Measurements from ENCODE around the gene TTLL5.
A peak's percentile ranks its signal among the peaks of the same experiment; 100 is the strongest.

The TTLL5 gene

DNA sequence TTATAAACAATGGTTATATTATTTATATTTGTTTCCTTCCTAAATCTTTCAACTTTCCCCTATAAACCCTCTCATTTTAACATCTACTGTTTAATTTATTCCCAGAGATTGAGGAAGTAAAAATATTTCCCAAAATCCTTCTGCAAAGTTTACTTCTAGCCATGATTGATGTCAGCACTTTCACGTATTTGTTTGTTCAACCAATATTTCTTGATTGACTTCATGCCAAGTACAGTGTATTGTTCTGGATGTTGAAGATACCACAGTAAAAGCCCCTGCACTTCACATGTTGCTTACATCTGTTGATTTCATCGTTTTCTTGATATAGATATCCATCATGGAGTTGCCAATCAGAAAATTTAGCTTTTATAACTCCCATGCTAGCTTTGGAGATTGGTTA is 81.8 kb downstream of the TTLL5 start:
- DNase-seq = no peak

GRCh38 chr14:75747899-75748298 is 86.9 kb downstream of the TTLL5 start:
- DNase-seq = no peak

DNA sequence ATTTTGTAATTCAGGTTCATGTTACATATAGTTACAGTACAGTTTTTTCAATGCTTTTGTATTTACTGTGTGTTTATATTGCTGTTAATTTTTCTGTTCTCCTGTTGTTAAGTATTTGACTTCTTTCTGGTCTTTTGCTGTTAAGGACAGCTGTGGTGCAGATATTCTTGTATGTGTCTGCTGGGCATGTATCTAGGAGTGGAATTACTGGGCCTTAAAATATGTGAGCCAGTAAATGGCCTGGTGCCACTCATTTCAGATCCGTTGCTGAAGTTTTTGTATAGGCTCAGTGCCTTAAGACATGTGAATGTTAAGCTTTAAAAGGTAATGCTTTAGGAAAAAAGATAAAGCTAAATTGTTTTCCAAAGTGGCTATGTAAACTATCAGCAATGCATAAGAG is 87.3 kb downstream of the TTLL5 start:
- no peak for DNase-seq

DNA sequence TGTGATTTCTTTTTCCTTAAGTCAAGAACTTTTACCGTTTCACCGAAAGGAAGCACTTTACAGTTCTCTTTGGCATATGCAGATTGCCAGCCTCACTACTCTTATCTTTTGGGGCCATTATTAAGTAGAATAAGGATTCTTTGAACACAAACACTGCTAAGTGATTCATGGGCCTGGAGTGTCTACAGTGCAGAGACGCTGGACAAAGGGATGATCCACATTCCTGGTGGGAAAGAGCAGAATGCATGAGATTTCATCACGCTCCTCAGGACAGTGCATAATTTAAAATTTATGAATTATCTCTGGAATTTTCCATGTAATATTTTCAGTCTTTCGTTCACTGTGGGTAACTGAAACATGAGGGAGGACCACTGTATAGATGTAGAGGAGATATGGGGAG is 90.2 kb downstream of the TTLL5 start:
- DNase-seq = no peak

DNA sequence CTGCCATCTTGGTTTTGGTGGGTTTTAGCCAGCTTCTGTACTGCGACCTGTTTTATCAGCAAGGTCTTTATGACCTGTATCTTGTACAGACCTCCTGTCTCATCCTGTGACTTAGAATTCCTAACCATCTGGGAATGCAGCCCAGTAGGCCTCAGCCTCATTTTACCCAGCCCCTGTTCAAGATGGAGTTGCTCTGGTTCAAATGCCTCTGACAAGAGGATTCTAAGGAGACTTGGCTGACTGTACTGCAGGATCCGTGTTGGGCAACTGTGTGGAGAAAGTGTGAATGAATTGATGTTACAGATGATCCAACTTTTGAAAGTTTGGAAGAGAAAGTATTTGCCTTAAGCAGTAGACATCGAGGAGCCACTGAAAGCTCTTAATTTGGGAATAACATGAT is 91.0 kb downstream of the TTLL5 start:
- DNase-seq = no peak

DNA sequence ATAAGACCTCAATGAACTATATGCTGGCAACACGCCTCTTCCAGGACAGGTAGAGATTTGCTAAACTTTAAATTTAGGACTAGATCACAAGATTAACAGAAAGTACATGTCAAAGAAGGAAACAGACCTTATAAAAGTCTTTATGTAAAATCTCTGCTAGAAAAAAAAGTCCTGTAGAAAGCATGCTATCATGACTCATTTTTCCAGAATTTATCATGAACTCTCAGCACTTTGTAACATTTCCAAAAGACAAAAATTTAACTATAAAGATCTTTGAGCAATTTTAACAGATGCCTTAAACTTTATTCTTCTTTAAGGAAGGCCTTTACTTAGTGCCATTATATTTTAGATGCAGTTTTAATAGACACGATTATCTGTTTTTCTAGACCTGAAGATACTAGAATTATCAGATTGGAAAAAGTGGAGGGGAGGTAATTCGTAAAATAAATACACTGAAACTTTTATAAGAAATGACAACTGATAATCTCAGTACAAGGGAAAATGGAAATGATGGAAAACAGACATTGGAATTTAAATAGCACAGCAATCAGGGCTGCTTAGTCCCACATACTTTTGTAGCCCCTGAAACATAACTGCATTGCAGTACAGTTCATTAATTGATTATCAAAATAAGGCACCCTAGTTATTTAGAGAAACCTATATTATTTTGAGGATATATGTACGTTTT is 92.0 kb downstream of the TTLL5 start:
- DNase-seq = no peak

DNA sequence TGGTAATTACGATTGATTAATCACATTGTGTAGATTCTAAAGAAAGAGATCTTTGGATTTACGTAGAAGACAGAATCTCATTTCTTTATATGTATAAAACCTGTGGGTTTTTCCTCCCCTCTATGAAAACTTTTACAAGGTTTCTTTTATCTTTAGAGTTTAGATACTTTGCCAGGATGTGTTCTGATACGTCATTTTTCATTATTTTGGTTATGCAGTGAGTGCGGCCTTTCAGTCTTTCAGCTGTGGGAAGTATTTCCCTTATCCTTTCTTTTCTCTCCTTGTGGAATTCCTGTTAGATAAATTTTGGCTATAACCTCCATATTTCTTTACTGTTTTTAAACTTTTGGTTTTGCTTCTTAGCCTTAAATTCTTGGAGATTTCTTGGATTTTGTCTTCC is 92.7 kb downstream of the TTLL5 start:
- no peak for DNase-seq

DNA sequence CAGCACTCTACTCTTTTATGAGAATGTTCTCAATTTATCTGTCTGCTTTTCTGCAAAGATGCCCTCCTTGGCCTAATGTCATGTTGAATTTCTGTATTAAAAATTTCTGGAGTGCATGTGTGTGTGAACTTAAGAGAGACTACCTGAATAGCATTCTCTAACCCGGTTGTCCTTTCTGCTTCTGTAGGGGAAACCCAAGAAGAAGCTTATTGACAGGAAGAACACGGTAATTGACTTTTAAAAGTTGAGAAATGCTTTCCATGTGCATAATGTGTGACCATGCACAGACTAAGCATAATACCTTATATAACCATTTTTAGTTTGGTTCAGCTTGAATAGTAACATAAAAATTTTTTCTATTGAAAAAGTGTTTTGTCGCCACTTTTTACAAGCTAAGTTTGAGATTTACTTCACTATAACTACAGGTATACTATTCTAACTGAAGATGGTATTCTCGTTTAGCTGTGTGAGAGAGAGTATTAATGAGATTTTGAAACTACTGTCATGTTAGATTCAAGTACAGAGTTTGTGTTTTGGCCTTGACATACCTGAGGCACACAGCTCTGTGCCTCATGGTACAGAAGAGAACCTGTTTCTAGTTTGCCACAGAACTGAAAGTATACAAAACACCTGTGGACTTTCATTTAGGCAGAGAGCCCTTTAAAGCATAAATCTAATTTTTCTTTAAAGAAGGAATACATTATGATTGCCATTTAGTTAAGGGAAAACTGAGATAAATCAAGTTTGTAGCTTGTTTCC is 96.8 kb downstream of the TTLL5 start:
- no peak for DNase-seq

GRCh38 chr14:75764020-75764419 is 103.0 kb downstream of the TTLL5 start:
- DNase-seq = no peak

DNA sequence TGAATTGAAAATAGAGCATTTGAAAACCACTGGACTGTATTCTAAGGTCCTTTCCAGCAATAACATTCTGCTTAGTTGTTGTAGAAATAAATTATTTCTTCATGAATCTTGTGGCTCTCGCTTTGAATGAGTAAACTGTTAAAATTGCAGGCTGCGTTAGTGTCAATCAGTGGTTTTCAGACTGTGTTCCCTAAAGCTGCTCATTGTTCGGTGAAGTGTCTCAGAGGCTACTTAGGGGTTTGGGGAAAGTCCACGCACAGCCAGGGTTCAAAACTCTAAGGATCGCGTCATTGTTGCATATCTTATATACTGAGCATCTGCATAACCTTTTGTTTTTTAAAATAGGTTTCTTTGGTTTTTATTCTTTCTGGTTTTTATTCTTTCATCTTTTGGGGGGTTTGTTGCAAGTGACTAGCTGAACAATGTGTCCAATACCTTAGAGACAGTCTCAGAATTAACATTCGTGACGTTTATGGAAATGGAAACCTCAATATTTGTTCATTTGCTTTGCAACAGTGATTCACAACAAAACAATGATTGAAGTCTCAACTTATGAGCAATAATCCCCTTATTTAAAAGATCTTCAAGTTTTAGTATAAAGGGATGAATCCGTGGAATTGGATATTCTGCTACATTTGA is 108.1 kb downstream of the TTLL5 start:
- no peak for DNase-seq

DNA sequence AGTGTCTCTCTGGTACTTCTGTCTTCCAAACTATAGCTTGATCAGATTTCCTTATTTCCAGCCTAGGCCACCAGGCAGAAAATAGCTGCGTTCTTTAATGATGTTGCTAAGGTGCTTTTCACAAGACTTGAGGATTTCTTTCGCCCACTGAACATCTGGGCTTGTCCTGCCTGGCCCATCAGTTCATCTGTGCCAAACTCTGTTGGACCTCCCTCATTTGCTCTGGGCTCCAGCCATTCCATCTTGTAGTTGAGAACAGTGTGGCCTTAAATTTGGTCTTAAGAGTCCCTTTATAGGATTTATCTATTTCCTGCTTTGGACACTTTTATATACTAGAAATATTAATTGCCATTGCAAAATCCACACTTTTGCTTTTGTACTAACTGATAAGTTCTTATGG is 109.6 kb downstream of the TTLL5 start:
- no peak for DNase-seq

- peak in 1 of 2 experiments; percentile 52 for DNase-seq
These were observed 110.5 kb downstream of the TTLL5 start for GRCh38 chr14:75771595-75771994.

DNA sequence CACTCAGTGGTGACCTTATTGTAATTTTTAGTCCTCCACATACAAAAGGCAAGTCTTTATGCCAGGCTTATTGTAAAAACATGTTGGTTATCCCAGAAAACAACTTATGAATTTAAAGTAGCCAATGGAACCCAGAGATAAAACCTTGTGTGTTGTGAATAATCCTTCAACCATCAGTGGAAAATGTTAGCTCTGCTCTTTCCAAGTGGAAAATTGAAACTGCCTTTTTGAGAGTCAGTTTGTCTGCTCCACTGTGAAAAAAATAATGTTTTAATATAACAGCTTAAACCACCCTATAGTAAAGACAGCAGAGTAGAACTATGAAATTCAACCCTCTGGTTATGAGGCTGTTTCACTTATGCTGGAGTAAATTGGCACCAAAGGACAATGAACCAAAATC is 112.0 kb downstream of the TTLL5 start:
- DNase-seq = no peak

GRCh38 chr14:75781096-75781495 is 120.0 kb downstream of the TTLL5 start:
- DNase-seq = no peak

DNA sequence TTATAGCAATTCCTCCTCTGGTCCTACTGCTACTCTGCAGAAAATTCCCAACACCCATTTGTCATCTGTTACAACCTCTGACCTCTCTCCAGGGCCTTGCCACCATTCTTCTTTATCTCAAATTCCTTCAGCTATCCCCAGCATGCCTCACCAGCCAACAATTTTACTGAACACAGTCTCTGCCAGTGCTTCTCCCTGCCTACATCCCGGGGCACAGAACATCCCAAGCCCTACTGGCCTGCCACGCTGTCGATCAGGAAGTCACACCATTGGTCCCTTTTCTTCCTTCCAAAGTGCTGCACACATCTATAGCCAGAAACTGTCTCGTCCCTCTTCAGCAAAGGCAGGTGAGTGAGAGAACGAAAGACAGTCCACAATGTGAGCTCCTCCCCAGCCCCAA is 122.1 kb downstream of the TTLL5 start:
- DNase-seq = no peak

DNA sequence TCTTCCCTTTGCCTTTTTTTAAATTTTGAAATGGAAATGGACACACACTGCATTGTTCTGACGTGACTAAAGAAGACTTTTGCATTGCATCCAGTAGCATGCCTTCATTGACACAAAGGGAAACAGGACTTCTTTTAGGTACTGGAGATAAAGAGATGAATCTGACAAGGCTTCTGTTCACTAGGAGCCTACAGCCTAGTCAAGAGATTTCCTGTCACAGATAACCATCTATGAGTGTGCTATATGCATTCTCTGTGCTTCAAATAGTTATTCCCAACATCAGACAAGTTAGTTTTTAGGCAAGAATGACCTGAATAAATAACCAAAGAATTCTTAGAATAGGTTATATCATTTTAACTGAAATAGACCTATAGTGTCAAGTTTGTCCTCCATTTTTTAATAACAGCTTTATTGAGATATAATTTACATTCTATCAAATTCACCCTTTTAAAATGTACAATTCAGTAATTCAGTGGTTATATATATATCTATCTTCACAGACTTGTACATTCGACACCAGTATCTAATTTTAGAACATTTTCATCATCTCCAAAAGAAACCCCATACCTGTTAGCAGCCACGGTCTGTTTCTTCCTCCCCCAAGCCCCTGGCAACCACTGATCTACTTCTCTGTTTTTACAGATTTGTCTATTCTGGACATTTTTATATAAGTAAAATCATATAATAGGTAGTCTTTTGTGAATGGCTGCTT is 122.7 kb downstream of the TTLL5 start:
- no peak for DNase-seq

DNA sequence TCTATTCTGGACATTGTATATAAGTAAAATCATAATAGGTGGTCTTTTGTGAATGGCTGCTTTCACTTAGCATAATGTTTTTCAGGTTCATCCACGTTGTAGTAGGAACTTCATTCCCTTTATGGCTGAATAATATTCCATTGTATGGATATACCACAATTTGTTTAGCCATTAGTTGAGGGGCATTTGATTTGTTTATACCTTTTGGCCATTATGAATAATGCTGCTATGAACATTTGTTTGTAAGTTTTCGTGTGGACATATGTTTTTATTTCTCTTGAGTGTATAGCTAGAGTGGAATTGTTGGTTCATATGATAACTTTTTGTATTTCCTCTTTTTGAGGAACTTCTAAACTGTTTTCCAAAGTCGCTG is 123.3 kb downstream of the TTLL5 start:
- no peak for DNase-seq

- DNase-seq = peak in 1 of 2 experiments; percentile 4
These were observed 132.8 kb downstream of the TTLL5 start for GRCh38 chr14:75793806-75794205.

DNA sequence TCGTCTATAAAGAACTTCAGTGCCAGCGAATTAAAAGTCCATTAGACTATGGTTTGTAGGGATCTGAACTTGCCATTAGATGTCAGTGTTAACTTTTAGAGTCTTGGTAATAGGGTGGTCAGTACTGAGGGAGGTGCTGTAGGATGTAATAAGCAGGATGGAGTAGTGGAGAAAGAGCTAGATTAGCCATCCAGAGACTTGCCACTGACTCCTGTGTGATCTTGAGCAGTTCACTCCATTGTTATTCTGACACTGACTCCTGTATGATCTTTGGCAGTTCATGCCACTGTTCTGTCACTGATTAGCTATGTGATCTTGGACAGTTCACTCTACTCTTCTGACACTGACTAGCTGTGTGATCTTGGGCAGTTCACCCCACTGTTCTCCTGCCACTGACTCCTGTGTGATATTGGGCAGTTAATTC is 133.6 kb downstream of the TTLL5 start:
- peak in 1 of 2 experiments; percentile 4 for DNase-seq

GRCh38 chr14:75800792-75801191 is 139.7 kb downstream of the TTLL5 start:
- DNase-seq = no peak

GRCh38 chr14:75802486-75802885 is 141.4 kb downstream of the TTLL5 start:
- no peak for DNase-seq

GRCh38 chr14:75803765-75804164 is 142.7 kb downstream of the TTLL5 start:
- no peak for DNase-seq

DNA sequence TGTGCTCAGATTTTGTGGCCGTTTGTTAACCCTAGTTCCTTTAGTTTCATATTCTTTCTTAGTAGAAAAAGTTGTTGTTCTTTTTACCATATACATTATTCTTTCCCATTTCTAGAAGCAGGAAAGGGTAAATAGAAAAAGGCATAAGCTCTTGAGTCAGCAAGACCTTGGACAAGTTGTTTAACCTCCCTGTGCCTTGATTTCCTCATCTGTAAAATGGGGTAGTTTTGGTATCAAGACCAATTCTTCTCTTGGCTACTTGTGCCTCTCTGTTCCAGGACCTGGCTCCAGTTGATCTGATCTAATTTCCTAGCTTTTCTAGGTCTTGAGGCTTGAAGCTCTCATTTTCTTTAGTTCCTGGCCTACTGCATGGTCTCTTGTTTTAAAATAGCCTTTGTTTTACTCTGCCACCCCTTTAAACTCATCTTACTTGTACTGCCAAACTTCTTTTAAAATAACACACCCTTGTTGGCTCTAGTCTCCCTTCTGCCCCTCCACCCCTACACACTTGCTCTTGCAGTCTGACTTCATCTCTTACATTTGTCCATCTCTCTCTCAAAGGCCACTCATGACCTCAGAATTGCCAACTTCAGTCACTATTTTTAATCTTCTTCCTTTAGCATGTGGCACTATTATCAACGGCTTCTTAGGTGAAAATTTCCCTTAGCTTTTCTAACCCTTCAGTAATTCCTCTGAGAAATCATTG is 143.7 kb downstream of the TTLL5 start:
- DNase-seq = no peak
